ENCODE measurements around the gene SEMA4B. TPM values are rescaled to one million over a fixed set of nuclear protein-coding genes. Genes with fewer than 3 reads are reported as not detected.

The SEMA4B gene
- total RNA-seq, 1 experiment from 2014 or later = 50.2 TPM

- TF ChIP-seq PREB (CRISPR knock-in tag; IDR thresholded peaks at IDR 0.05; ENCODE audit: borderline replicate concordance) = no peak
- TF ChIP-seq MAX (CRISPR knock-in tag; IDR thresholded peaks at IDR 0.05) = no peak
Observed at GRCh38 chr15:90225047-90225446, 23.9 kb downstream of the SEMA4B start (continued).

DNA sequence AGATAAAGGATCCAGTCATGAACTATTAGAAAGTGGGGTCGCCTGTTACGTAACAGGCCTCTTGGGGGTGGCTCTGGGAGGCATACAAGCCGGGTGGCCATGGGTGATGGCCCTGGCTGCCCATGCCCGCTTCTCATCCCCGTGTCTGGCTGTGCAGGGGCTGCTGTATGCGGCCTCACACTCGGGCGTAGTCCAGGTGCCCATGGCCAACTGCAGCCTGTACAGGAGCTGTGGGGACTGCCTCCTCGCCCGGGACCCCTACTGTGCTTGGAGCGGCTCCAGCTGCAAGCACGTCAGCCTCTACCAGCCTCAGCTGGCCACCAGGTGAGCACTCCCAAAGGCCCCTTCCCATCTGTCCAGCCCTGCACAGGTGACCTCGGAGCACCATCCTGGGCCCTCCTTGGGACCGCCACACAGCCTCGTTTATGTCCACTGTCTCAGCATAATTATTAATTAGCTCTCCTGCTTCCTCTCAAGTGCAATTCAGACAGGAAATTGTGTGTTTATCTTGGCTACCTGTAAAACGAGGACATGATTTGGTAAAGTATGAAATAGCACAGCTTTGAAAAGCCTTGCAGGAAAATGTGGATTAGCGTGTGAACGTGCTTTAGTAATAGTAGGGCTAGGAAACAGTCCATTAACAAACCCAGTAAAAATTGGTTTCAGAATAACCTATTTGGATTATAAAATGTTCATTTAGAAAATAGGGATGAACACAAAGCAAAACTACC, 24.5 kb downstream of the SEMA4B start:
- TF ChIP-seq OVOL2 (CRISPR knock-in tag; IDR thresholded peaks at IDR 0.05; ENCODE audit: borderline replicate concordance) = no peak
- TF ChIP-seq CREM (CRISPR knock-in tag; IDR thresholded peaks at IDR 0.05) = no peak
- TF ChIP-seq ZNF416 (CRISPR knock-in tag; IDR thresholded peaks at IDR 0.05) = no peak
- TF ChIP-seq FOXP4 (CRISPR knock-in tag; IDR thresholded peaks at IDR 0.05) = no peak
- no peak for TF ChIP-seq MYBL2 (CRISPR knock-in tag; IDR thresholded peaks at IDR 0.05)
- no peak for TF ChIP-seq TP53 (CRISPR knock-in tag; IDR thresholded peaks at IDR 0.05)
- TF ChIP-seq TEAD1 (CRISPR knock-in tag; IDR thresholded peaks at IDR 0.05) = no peak
- TF ChIP-seq RORB (CRISPR knock-in tag; IDR thresholded peaks at IDR 0.05) = no peak
- no peak overlapping the region for H3K4me3 Mint-ChIP-seq
- ChIA-PET CTCF (no interaction called here), POLR2A (no interaction called here)
- no peak for DNase-seq (ENCODE audit: low spot score)
- no peaks in the 10 kb centered on the region for H3K27me3 Mint-ChIP-seq (ENCODE audit: low read depth)
- H3K4me1 Mint-ChIP-seq = no peaks in the 10 kb centered on the region
- peaks cover 47% of the 10 kb centered on the region for H3K36me3 Mint-ChIP-seq
- H3K27ac Mint-ChIP-seq = no peak overlapping the region
- H3K9me3 Mint-ChIP-seq = no peaks in the 10 kb centered on the region
- no peak for ATAC-seq

GRCh38 chr15:90227336-90227735, 26.2 kb downstream of the SEMA4B start:
- DNase-seq (ENCODE audit: low spot score) = no peak
- no peaks in the 10 kb centered on the region for H3K27me3 Mint-ChIP-seq (ENCODE audit: low read depth)
- no peaks in the 10 kb centered on the region for H3K9me3 Mint-ChIP-seq
- H3K36me3 Mint-ChIP-seq = peaks cover 40% of the 10 kb centered on the region
- ATAC-seq = no peak
- ChIA-PET CTCF (no interaction called here), POLR2A (no interaction called here)
- 0 out of 2 replicates have a peak, but pooled peaks cover 2% of the 10 kb centered on the region for H3K4me1 Mint-ChIP-seq
- no peak overlapping the region for H3K4me3 Mint-ChIP-seq
- H3K27ac Mint-ChIP-seq = no peak overlapping the region
- TF ChIP-seq GRHL2 (CRISPR knock-in tag; IDR thresholded peaks at IDR 0.05; ENCODE audit: insufficient replicate concordance, severe bottlenecking) (no peak), USF1 (CRISPR knock-in tag; IDR thresholded peaks at IDR 0.05) (no peak), CDX4 (CRISPR knock-in tag; IDR thresholded peaks at IDR 0.05; ENCODE audit: borderline replicate concordance) (no peak), CREB1 (CRISPR knock-in tag; IDR thresholded peaks at IDR 0.05) (no peak), ZNF121 (CRISPR knock-in tag; IDR thresholded peaks at IDR 0.05) (no peak), NFATC4 (CRISPR knock-in tag; IDR thresholded peaks at IDR 0.05) (no peak), PREB (CRISPR knock-in tag; IDR thresholded peaks at IDR 0.05; ENCODE audit: borderline replicate concordance) (no peak), USF2 (CRISPR knock-in tag; IDR thresholded peaks at IDR 0.05) (no peak), ZNF671 (CRISPR knock-in tag; IDR thresholded peaks at IDR 0.05) (no peak), ZNF138 (CRISPR knock-in tag; conservative IDR thresholded peaks at IDR 0.05) (no peak), ZMAT4 (CRISPR knock-in tag; IDR thresholded peaks at IDR 0.05) (no peak), OVOL2 (CRISPR knock-in tag; IDR thresholded peaks at IDR 0.05; ENCODE audit: borderline replicate concordance) (no peak), TCF7 (CRISPR knock-in tag; IDR thresholded peaks at IDR 0.05; ENCODE audit: low read depth) (no peak)
- TF ChIP-seq, protein P1, sequence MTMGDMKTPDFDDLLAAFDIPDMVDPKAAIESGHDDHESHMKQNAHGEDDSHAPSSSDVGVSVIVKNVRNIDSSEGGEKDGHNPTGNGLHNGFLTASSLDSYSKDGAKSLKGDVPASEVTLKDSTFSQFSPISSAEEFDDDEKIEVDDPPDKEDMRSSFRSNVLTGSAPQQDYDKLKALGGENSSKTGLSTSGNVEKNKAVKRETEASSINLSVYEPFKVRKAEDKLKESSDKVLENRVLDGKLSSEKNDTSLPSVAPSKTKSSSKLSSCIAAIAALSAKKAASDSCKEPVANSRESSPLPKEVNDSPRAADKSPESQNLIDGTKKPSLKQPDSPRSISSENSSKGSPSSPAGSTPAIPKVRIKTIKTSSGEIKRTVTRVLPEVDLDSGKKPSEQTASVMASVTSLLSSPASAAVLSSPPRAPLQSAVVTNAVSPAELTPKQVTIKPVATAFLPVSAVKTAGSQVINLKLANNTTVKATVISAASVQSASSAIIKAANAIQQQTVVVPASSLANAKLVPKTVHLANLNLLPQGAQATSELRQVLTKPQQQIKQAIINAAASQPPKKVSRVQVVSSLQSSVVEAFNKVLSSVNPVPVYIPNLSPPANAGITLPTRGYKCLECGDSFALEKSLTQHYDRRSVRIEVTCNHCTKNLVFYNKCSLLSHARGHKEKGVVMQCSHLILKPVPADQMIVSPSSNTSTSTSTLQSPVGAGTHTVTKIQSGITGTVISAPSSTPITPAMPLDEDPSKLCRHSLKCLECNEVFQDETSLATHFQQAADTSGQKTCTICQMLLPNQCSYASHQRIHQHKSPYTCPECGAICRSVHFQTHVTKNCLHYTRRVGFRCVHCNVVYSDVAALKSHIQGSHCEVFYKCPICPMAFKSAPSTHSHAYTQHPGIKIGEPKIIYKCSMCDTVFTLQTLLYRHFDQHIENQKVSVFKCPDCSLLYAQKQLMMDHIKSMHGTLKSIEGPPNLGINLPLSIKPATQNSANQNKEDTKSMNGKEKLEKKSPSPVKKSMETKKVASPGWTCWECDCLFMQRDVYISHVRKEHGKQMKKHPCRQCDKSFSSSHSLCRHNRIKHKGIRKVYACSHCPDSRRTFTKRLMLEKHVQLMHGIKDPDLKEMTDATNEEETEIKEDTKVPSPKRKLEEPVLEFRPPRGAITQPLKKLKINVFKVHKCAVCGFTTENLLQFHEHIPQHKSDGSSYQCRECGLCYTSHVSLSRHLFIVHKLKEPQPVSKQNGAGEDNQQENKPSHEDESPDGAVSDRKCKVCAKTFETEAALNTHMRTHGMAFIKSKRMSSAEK (CRISPR knock-in tag; IDR thresholded peaks at IDR 0.05; ENCODE audit: borderline replicate concordance) = no peak

Data from WTC11 (cell line).